T follicular helper cell (primary cell): Measurements from ENCODE around the gene USP5.

Experiments
- DNase-seq: peaks from one replicate; pipeline ENCODE4 v3.0.0-alpha.2; 2020; ENCODE audit warnings: low read depth

USP5 gene

DNA sequence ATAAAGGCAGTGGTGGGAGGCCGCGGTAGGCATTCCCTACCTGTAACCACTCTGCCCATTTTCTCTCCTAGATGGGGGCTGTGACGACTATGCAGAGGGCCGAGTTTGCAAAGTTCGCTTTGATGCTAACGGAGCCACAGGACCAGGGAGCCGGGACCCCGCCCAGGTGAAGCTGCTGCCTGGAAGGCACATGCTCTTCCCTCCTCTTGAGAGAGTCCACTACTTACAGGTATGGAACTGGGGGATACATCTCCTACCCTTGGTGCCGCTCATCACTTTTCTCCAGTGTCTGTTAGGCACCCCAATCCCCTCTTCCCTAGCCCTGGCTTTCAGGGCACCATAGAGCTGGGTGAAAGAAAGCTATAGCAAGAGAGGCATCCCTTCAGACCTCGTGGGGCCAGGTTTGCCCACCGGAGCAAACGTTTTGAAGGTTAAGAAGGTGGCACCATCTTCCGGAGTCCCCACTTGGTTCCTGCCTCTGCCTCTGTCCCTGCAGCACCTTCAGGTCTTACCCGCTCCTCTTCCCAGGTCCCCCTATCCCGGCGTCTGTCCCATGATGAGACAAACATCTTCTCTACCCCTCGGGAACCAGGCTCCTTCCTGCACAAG lies 25.7 kb upstream of the USP5 start:
- DNase-seq = no peak

DNA sequence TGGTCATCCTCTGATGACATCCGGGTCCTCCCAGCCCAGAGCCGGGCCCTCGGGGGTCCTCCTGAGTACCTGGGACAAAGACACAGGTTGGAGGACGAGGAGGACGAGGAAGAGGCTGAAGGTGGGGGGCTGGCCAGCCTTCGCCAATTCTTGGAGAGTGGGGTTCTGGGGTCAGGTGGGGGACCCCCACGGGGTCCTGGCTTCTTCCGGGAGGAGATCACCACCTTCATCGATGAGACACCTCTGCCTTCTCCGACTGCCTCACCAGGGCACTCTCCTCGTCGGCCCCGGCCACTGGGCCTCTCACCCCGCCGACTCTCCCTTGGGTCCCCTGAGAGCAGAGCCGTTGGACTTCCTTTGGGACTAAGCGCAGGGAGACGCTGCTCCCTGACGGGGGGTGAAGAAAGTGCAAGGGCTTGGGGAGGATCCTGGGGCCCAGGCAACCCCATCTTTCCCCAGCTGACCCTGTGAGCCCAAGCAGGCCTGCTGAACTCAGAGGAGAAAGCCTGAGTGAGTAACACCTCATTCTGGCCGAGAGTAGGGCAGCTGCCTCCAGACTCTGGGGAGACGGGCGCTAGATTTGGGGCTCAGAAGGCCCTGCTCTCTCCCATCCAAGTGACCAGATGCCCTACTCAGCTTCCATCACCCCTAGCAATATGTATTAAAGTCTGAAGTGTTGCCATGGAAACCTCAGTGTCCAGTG lies 25.1 kb upstream of the USP5 start:
- no peak for DNase-seq

DNA sequence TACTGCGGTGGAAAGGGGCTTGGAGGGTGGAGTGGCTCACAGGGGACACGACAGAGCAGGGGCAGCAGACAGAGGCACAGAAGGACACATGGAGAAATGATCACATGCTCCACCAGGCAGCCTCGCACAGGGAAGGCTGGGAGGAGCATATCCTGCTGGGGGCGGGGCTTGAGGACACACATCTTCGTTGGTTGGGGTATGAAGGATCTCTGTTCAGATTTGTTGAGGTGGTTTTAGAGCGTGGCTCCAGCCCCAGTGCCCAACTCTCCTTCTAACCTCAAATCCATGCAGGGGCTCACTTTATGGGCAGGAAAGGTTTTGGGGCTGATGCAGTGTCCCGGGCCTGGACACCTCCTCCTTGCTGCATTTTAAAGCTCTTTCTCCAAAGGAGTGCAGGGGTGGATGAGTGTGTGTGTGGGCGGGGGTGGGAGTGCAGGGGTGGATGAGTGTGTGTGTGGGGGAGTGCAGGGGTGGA lies 24.5 kb upstream of the USP5 start:
- no peak for DNase-seq

DNA sequence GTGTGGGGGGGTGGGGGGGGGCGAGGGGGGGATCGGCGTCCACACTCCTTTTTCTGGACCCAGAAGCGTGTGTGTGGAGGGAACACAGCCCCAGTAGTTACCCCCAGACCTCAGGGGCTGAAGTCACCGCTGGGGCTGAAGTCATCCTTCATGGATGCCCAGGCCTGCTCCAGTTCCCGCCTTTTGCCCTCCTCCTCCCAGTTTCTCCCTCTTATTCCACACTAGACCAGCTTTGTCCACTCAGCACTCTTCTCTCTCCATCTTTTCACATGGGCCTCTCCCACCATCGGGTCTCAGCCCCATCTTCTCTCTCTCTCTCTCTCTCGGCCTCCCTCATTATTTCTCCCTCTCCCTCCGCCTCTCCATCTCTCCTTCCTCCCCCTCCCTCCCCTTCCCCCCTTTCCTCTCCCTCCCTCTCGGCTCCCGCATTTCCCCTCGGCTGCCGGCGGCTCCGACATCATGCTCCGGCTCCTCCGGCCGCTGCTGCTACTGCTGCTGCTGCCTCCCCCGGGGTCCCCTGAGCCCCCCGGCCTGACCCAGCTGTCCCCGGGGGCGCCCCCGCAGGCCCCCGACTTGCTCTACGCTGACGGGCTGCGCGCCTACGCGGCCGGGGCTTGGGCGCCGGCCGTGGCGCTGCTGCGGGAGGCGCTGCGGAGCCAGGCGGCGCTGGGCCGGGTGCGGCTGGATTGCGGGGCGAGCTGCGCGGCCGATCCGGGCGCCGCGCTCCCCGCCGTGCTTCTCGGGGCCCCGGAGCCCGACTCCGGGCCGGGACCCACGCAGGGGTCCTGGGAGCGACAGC lies 23.8 kb upstream of the USP5 start, which contains the start of gene P3H3:
P3H3 (plus strand) TSS at position 426 of the 799 bp plus-strand sequence; CDS start at position 460, 34 bp downstream.
- no peak for DNase-seq

DNA sequence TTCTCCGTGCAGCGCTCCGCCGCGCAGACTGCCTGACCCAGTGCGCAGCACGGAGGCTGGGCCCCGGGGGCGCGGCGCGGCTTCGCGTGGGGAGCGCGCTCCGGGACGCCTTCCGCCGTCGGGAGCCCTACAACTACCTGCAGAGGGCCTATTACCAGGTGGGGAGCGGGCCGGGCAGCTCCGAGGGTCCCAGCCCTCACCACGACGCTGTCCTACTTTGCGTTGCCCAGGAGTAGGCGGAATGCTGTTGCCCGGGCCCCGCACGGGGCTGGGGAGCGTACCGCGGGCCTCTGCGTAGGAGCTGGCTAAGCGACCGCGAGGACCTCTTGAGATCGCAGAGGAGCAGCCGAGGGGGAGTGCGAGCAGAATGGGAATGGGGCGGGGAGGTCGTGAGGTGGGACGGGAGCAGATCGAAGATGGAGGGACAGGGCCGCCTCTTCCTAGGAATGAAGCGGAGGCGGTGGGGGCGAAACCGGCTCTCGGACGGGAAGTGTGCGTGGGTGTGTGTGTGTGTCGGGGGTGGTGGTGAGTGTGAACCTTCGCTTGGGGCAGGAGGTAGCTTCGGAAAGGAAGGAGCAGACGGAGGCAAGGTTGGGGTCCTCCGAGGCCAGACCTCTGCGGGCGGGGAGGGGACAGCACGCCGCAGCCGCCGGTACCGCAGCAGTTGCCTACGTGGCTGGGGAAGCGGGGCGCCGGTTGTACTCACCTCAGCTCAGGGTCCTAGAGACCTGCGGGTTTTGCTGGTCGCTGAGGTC lies 23.0 kb upstream of the USP5 start:
- DNase-seq = no peak

DNA sequence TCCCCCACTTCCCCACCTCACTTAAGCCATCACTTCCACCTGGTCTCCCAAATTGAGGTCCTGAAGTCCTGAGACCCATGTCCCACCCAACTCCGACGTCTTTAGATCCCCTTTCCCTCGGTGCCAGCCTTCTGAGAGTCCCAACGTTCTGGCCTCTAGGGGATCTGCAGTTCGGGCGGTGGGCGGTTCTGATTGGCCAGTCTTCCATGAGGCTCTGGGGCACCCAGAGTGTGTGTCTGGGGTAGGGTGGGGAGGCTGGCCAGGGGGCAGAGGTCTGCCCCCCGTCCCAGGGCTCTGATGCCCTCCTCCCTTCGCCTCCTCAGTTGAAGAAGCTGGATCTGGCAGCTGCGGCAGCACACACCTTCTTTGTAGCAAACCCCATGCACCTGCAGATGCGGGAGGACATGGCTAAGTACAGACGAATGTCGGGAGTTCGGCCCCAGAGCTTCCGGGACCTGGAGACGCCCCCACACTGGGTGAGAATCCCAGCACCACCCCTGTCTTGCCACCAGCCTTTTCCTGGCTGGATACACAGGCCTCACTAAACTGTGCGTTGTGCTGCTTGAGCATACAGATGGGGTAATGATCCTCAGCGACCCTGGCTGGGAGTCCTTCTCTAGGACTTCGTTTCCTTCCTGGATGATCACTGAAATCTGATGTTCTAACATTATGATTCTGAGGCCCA lies 22.3 kb upstream of the USP5 start:
- no peak for DNase-seq

DNA sequence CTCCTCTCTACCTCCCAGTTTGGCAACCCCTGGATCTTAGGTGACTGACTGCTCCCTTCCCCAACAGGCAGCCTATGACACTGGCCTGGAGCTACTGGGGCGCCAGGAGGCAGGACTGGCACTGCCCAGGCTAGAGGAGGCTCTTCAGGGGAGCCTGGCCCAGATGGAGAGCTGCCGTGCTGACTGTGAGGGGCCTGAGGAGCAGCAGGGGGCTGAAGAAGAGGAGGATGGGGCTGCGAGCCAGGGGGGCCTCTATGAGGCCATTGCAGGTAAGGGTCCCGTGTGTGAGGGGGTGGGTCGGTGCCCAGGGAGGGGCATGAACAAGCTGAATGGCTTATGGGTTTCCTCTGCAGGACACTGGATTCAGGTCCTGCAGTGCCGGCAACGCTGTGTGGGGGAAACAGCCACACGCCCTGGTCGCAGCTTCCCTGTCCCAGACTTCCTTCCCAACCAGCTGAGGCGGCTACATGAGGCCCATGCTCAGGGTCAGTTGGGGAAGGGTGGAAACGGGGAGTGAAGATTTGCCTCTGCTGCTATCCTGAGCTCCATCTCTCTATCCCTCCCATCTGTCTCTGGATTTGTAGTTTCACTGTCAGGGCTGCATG lies 21.6 kb upstream of the USP5 start:
- no peak for DNase-seq

DNA sequence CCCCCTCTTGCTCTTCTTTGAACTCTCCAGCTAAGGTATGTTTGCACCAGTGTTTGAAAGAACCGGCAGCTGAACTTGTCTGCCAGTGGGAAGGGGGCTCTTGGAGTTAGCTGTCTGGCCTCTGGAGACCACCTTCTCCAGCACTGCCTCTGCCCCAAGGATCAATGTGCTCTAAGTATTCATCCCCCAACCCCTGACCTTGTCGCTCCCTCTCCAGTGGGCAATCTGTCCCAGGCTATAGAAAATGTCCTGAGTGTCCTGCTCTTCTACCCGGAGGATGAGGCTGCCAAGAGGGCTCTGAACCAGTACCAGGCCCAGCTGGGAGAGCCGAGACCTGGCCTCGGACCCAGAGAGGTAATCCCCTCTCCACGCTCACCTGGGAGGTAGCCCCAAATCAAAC lies 21.0 kb upstream of the USP5 start:
- no peak for DNase-seq

DNA sequence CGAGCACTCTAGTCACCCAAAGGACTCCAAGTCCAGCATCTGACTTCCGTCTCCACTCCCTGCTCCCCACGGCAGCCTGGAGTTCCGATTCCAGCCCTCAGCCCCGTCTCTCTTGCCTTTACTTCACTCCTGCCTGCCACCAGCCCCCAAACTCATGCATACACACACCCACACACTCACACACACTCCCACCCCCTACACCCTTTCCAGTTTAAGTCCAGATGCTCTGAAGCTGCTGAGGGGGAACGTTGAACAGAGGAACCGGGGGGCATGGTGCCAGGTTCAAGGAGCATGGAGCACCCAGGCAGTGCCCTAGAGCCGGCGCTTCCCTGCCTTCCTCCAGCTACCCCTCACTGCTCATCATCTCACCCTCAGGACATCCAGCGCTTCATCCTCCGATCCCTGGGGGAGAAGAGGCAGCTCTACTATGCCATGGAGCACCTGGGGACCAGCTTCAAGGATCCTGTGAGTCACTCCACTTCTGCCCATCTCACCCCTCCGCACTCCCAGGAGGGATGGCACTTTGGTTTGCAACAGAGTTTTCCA lies 20.4 kb upstream of the USP5 start:
- DNase-seq = no peak

DNA sequence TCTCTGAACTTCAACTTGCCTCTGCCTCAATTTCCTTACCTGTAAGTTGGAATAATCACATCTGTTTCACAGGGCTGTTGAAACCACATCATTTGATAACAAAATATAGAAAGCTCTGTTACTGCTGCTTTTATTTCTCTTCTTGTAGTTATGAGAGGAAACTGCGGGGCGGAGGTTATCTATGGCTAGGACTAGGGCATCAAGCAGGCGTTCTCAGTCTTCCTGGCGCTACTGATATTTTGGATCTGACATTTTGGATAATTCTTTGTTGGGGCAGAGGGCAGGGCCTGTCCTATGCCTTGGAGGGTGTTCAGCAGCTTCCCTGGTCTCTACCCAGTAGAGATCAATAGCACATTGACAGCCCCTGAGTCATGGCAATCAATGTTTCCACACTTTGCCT lies 19.8 kb upstream of the USP5 start:
- no peak for DNase-seq

DNA sequence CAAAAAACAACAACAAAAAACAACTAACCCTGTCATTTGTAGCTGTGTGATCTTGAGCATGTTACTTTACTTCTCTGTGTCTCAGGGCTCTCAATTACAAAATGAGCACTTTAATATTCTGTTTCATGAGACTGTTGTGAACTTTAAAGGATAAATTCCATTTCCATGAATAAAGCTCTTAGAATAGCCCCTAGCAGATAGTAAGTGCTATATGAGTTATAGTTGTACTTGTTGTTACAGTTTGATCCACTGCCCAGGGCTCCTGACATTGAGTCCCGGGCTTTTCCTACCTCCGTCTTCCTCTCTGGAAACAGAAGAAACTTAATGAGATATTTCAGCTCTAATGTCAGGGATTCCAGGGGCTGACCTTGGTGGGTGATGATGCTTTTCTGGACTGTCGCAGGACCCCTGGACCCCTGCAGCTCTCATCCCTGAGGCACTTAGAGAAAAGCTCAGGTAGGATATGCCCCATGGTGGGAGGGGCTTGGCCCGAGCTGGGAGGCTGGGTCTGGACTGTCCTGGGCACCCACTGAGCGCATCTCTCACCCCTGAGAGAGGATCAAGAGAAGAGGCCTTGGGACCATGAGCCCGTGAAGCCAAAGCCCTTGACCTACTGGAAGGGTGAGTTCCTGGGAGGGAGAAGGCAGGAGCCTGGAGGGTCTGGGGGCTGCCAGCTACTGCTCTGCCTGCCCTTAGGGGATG lies 18.6 kb upstream of the USP5 start:
- no peak for DNase-seq

DNA sequence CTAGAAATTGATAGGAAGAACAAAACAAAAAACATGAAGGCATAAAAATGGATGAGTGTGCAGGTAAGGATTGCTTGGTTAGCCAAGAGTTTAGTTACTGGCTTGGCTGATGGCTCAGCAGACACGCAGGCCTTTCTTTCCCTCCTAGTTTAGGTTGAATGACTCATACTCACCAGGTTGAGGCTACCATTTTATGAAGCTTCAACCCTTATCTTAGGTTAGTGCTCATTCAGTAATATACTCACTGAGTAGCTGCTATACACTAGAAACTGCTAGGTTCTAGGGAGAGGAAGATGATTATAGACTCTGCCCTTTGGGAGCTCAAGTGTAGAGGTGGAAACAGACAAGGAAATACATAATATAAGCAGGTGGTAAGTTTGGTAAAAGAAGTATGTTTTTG lies 17.7 kb upstream of the USP5 start:
- no peak for DNase-seq

DNA sequence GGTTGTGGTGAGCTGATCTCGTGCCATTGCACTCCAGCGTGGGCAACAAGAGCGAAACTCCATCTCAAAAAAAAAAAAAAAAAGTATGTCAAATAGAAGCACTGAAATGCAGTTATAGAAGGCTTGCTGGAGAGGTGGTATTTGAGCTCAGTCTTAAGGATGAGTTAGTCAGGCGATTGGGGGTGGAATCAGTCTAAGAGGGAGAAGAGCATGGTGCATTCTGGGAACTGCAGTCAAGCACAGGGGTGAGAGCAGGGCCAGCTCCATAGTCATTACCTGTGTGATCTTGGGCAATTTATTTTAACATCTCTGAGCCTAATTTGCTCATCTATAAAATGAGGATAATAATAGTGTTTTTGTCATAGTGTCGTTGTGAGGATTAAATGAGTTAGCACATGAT lies 17.1 kb upstream of the USP5 start:
- no peak for DNase-seq

DNA sequence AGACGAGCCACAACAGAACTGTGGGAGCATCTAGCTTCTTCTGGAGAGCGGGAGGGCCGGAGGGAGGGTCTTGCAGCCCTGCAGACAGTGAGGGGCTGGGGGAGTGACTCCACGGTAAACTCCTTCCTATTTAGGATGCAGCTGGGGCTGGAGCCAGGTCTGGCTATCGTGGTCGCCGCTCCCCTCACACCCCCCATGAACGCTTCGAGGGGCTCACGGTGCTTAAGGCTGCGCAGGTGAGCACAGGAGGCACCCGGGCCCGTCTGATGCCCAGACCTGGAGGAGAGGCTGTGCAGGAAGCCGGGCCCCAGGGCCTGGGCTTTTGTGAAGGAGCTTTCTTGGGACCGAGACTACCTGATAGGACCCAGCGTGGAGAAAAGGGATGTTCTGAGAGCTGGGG lies 15.1 kb upstream of the USP5 start:
- no peak for DNase-seq

DNA sequence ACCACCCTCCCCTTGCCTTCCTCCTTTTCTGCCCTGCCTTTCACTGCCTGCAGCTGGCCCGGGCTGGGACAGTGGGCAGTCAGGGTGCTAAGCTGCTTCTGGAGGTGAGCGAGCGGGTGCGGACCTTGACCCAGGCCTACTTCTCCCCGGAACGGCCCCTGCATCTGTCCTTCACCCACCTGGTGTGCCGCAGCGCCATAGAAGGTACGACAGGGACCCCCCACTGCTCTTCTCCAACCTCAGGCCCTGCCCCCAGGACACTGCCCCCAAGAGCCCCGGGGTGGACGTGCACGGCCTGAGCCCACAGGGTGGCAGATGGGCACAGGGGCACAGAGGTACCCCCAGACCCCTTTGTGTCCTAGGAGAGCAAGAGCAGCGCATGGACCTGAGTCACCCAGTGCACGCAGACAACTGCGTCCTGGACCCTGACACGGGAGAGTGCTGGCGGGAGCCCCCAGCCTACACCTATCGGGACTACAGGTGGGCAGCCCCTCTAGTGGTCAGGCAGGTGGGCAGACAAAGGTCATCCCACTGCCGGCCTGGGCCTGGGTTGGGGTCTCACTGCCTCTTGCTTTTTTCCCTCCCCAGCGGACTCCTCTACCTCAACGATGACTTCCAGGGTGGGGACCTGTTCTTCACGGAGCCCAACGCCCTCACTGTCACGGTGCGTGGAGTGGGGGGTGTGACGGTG lies 14.4 kb upstream of the USP5 start:
- no peak for DNase-seq

DNA sequence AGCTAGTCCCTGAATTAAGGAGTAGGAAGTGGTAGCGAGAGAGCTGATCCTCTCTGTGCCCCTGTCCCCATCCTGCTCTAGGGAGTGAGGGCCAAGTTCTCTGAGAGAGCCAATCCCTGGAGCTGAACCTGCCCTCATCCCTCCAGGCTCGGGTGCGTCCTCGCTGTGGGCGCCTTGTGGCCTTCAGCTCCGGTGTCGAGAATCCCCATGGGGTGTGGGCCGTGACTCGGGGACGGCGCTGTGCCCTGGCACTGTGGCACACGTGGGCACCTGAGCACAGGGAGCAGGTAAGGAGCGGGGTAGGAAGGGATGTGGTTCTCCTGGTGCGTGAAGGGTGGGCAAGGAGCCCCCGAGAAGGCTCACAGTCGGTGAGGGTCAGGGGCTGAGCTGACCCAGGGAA lies 13.1 kb upstream of the USP5 start:
- no peak for DNase-seq

DNA sequence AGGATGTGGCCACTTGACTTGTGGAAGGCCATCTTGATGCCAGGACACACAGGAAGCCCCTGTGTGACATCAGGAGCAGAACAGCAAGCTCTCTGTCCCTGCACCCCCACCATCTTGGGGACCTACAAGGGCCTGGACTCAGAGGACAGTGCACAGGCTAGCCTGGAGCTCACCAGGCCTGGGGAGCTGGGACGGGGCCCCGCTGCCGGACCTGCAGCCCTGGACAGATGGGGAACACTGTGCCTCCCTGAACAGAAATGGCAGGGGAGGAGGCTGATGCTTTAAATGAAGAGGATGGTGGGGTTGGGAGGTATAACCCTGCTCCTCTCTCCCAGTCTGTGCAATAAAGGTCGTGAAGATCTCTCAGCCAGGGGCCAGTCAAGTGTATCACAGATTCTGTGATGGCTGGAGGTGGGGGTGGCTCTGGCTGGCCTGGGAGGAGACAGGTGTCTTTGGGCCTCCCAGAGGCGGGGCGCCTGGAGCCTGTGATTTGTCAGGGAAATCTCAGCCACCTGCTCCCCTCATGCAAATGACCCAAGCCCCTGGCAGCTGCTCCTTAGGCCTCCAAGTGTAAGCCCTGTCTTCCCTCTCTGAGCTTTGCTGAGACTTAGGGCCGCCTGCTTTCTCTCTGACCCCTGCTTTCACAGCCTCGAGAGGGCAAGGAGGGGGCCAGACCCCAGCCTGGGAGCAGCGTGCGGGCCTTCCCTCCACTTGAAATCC lies 12.3 kb upstream of the USP5 start:
- DNase-seq = no peak

DNA sequence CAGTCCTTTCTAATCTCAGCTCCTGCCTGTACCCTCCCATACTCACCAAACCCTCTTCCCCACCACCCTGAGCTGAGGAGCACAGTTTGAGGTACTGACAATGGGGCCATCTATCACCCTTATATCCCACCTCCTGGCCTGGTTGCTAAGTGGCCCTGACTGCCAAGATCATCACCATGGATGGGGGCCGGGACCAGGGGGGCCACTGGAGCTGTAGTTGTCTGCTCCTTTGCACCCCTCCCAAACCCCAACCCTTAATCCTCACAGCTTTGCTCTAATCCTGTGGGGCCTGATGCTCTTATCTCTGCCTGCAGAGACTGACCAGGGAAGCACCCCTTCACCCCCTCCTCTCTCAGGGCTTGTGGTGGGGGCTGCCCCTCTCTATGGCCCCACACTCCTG lies 11.6 kb upstream of the USP5 start:
- no peak for DNase-seq
